ENCODE data around the gene THADA. TPM values are rescaled to one million over a fixed set of nuclear protein-coding genes. Genes with fewer than 3 reads are reported as not detected.
A peak's percentile ranks its signal among the peaks of the same experiment; 100 is the strongest.

Gene THADA
- total and polyA plus RNA-seq, 2 donors (not counting 1 experiment from before 2014, with no cell fraction given) = 9.2 to 36.2 TPM

- Histone ChIP-seq H3K9me3 (ENCODE audit: control insufficient read depth, insufficient read depth, low read depth, low read length) (no peaks in the 10 kb centered on the region), H3K27ac (ENCODE audit: insufficient read depth, low read length) (no peak overlapping the region), H3K4me2 (ENCODE audit: extremely low read depth, insufficient read depth, low read length) (no peak overlapping the region), H3K4me3 (replicated peaks in 1 of 4; ENCODE audit: control extremely low read depth in 1 of 4, insufficient read depth in 1 of 4, low read depth in 3 of 4, low read length in 4 of 4) (no peak overlapping the region), H3K27me3 (ENCODE audit: control insufficient read depth, insufficient read depth, low read length) (no peaks in the 10 kb centered on the region), H3K36me3 (ENCODE audit: control insufficient read depth, insufficient read depth, low read length) (no peaks in the 10 kb centered on the region), H4K20me1 (ENCODE audit: control insufficient read depth, extremely low read depth, insufficient read depth, low read length) (no peaks in the 10 kb centered on the region), H3K79me2 (ENCODE audit: control insufficient read depth, insufficient read depth, low read length) (no peaks in the 10 kb centered on the region), H3K4me1 (ENCODE audit: control insufficient read depth, extremely low read depth, insufficient read depth, low read length) (no peaks in the 10 kb centered on the region), H3K9ac (ENCODE audit: insufficient read depth, low read length) (no peak overlapping the region), H2AFZ (ENCODE audit: low read length) (no peak overlapping the region)
- DNase-seq (ENCODE audit: low read depth in 2 of 2) = no peak
- TF ChIP-seq EZH2 (IDR thresholded peaks at IDR 0.05; ENCODE audit: low read length, missing control alignments) (no peak), CTCF (conservative IDR thresholded peaks at IDR 0.05 in 1 of 2, IDR thresholded peaks at IDR 0.05 in 1 of 2; ENCODE audit: low read depth in 1 of 2, low read length in 2 of 2) (no peak)
Observed at GRCh38 chr2:43526994-43527393, 68.8 kb downstream of the THADA start.

GRCh38 chr2:43525506-43525905 is 70.3 kb downstream of the THADA start:
- Histone ChIP-seq H3K27ac (ENCODE audit: insufficient read depth, low read length) (no peak overlapping the region), H4K20me1 (ENCODE audit: control insufficient read depth, extremely low read depth, insufficient read depth, low read length) (no peaks in the 10 kb centered on the region), H3K4me2 (ENCODE audit: extremely low read depth, insufficient read depth, low read length) (no peak overlapping the region), H3K36me3 (ENCODE audit: control insufficient read depth, insufficient read depth, low read length) (no peaks in the 10 kb centered on the region), H3K79me2 (ENCODE audit: control insufficient read depth, insufficient read depth, low read length) (no peaks in the 10 kb centered on the region), H3K9ac (ENCODE audit: insufficient read depth, low read length) (no peak overlapping the region), H3K9me3 (ENCODE audit: control insufficient read depth, insufficient read depth, low read depth, low read length) (no peaks in the 10 kb centered on the region), H3K27me3 (ENCODE audit: control insufficient read depth, insufficient read depth, low read length) (no peaks in the 10 kb centered on the region), H3K4me3 (replicated peaks in 1 of 4; ENCODE audit: control extremely low read depth in 1 of 4, insufficient read depth in 1 of 4, low read depth in 3 of 4, low read length in 4 of 4) (no peak overlapping the region), H2AFZ (ENCODE audit: low read length) (no peak overlapping the region), H3K4me1 (ENCODE audit: control insufficient read depth, extremely low read depth, insufficient read depth, low read length) (no peaks in the 10 kb centered on the region)
- DNase-seq (ENCODE audit: low read depth in 2 of 2) = no peak
- TF ChIP-seq CTCF (conservative IDR thresholded peaks at IDR 0.05 in 1 of 2, IDR thresholded peaks at IDR 0.05 in 1 of 2; ENCODE audit: low read depth in 1 of 2, low read length in 2 of 2) = no peak
- TF ChIP-seq EZH2 (IDR thresholded peaks at IDR 0.05; ENCODE audit: low read length, missing control alignments) = no peak

DNA sequence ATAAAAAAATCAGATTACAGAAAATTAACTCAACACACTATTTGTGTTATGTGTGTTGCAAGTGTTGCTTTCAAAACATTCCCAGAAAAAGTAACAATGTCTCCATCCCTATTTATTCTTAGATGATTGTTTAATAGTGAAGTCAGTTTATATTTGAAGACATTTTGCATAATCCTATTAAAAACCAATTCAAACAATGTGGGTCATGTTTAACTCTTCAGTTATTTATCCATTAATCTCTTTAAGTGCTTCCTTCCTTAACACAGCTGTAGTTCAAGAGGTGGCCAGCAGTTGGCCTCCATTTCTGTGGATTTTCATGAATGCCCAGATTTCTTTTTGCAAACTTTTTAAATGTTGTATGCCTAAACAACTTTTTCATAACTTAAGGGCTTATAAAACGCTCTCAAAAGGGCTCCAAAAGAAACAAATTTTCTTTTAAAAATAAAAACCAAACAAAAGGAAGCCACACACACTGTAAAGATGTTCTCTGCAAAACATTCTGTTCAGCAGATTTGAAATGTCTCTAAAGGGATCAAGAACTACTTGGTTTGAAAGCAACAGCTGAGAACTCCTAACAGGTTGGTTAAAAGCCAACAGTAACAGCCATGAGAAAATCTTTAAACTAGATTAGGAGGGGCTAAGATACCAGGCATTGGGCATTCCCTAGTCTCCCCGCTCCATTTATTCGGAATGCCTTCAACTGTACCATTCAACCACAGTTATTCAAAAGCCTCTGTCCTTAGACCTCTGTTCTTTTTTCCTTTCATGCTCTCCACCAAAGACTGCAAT is 71.5 kb downstream of the THADA start:
- Histone ChIP-seq H3K4me2 (ENCODE audit: extremely low read depth, insufficient read depth, low read length) (no peak overlapping the region), H3K4me3 (replicated peaks in 1 of 4; ENCODE audit: control extremely low read depth in 1 of 4, insufficient read depth in 1 of 4, low read depth in 3 of 4, low read length in 4 of 4) (no peak overlapping the region), H3K4me1 (ENCODE audit: control insufficient read depth, extremely low read depth, insufficient read depth, low read length) (peaks cover 6% of the 10 kb centered on the region), H3K27me3 (ENCODE audit: control insufficient read depth, insufficient read depth, low read length) (no peaks in the 10 kb centered on the region), H4K20me1 (ENCODE audit: control insufficient read depth, extremely low read depth, insufficient read depth, low read length) (no peaks in the 10 kb centered on the region), H3K9ac (ENCODE audit: insufficient read depth, low read length) (no peak overlapping the region), H3K27ac (ENCODE audit: insufficient read depth, low read length) (no peak overlapping the region), H3K79me2 (ENCODE audit: control insufficient read depth, insufficient read depth, low read length) (no peaks in the 10 kb centered on the region), H2AFZ (ENCODE audit: low read length) (no peak overlapping the region), H3K9me3 (ENCODE audit: control insufficient read depth, insufficient read depth, low read depth, low read length) (no peaks in the 10 kb centered on the region), H3K36me3 (ENCODE audit: control insufficient read depth, insufficient read depth, low read length) (no peaks in the 10 kb centered on the region)
- peak; percentile 31 to 80 for DNase-seq (ENCODE audit: low read depth in 2 of 2)
- TF ChIP-seq EZH2 (IDR thresholded peaks at IDR 0.05; ENCODE audit: low read length, missing control alignments) (no peak), CTCF (conservative IDR thresholded peaks at IDR 0.05 in 1 of 2, IDR thresholded peaks at IDR 0.05 in 1 of 2; ENCODE audit: low read depth in 1 of 2, low read length in 2 of 2) (peak; percentile 51 to 57)
